Measurements from ENCODE around the gene CD80. TPM values are rescaled to one million over a fixed set of nuclear protein-coding genes. Genes with fewer than 3 reads are reported as not detected.
A peak's percentile ranks its signal among the peaks of the same experiment; 100 is the strongest.

Gene CD80
- total and polyA plus RNA-seq, 9 donors, result 0.07 to 0.73 (median 0.26) TPM; not detected in 1

DNA sequence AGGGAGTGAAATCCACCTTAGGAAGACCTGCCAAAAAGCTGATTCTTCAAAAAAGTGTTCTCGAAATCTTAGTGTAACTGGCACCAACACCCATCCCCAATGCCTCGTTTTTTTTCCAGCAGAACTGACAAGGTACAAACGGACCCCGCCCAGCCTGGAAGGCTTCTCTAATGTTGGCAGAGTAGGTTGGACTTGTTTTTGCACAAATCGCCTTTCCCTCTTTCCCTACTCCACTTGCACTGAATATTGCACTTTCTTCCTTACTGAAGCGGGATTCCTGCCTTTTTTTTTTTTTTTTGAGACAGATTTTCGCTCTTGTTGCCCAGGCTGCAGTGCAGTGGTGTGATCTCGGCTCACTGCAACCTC is 61.6 kb downstream of the CD80 start:
- H3K4me1 ChIP-seq (ENCODE audit: insufficient read depth), result peaks cover 8% of the 10 kb centered on the region
- TF ChIP-seq POLR2A (IDR thresholded peaks at IDR 0.05) (no peak), EP300 (IDR thresholded peaks at IDR 0.05) (no peak)
- TF ChIP-seq, protein P1, sequence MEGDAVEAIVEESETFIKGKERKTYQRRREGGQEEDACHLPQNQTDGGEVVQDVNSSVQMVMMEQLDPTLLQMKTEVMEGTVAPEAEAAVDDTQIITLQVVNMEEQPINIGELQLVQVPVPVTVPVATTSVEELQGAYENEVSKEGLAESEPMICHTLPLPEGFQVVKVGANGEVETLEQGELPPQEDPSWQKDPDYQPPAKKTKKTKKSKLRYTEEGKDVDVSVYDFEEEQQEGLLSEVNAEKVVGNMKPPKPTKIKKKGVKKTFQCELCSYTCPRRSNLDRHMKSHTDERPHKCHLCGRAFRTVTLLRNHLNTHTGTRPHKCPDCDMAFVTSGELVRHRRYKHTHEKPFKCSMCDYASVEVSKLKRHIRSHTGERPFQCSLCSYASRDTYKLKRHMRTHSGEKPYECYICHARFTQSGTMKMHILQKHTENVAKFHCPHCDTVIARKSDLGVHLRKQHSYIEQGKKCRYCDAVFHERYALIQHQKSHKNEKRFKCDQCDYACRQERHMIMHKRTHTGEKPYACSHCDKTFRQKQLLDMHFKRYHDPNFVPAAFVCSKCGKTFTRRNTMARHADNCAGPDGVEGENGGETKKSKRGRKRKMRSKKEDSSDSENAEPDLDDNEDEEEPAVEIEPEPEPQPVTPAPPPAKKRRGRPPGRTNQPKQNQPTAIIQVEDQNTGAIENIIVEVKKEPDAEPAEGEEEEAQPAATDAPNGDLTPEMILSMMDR (IDR thresholded peaks at IDR 0.05), result no peak
- no peaks in the 10 kb centered on the region for H3K36me3 ChIP-seq
- H3K27me3 ChIP-seq, result no peaks in the 10 kb centered on the region
- peak in 3 of 5 donors; percentile 11 to 38 (median 33) for DNase-seq
- peak overlapping the region in 1 of 2 donors; percentile 81 for H3K27ac ChIP-seq
- no peaks in the 10 kb centered on the region for H3K9me3 ChIP-seq
- 3 to 5% (median 3%) methylated on average over 8 of the region's 8 CpGs for WGBS, 3 donors
- H3K4me3 ChIP-seq, result peak overlapping the region; percentile 73
- intact Hi-C loops (cut with DNase I), result loop anchor here in 3 of 4 donors (5.0 to 10.0 kb wide), 2 partner anchors 36 to 177 kb away; partner anchors contain the start of genes COX17 (in 3 of the 3) and TMEM39A (in 1 of the 3)

DNA sequence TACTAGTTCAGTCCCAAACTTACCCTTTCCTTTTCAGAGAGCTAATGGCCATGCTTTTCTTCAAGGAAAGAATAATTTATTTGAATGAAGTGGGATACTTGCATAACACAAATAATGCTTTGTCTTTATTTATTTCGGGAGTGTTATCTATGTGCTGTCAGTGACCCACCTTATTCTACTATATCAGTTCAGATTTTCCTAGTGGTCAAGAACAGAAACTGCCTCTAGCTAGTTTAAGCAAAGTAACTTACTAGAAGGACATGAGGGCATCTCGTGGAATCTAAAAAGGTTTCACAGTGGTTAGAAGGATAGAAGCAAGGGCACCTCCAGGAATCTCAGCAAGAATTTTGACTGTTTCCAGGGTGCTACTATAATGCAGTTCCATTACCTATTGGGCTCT is 64.8 kb downstream of the CD80 start:
- 80 to 87% (median 86%) methylated on average over 2 of the region's 2 CpGs for WGBS, 3 donors
- no peaks in the 10 kb centered on the region for H3K27me3 ChIP-seq
- peaks cover 4% of the 10 kb centered on the region for H3K4me1 ChIP-seq (ENCODE audit: insufficient read depth)
- TF ChIP-seq EP300 (IDR thresholded peaks at IDR 0.05), result no peak
- TF ChIP-seq, protein P1 (IDR thresholded peaks at IDR 0.05), result no peak
- TF ChIP-seq POLR2A (IDR thresholded peaks at IDR 0.05), result no peak
- DNase-seq, result no peak
- no peaks in the 10 kb centered on the region for H3K36me3 ChIP-seq
- H3K27ac ChIP-seq, result no peak overlapping the region
- H3K9me3 ChIP-seq, result no peaks in the 10 kb centered on the region
- intact Hi-C loops (cut with DNase I), result loop anchor here in 3 of 4 donors (10.0 kb wide), 1 partner anchor 180 kb away; the partner anchor contains the start of gene COX17 (in 3 of the 3)
- H3K4me3 ChIP-seq, result no peak overlapping the region

DNA sequence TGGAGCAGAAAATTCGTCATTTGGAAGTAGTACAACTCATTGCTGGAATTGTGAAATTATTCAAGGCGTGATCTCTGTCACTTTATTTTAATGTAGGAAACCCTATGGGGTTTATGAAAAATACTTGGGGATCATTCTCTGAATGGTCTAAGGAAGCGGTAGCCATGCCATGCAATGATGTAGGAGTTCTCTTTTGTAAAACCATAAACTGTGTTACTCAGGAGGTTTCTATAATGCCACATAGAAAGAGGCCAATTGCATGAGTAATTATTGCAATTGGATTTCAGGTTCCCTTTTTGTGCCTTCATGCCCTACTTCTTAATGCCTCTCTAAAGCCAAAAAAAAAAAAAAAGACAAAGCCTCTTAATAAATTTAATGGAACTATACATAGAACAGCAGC is 66.6 kb downstream of the CD80 start:
- no peak for DNase-seq
- intact Hi-C loops (cut with DNase I), result loop anchor here in 3 of 4 donors (10.0 kb wide), 1 partner anchor 182 kb away; the partner anchor contains the start of gene COX17 (in 3 of the 3)
- Histone ChIP-seq H3K27ac (no peak overlapping the region), H3K27me3 (no peaks in the 10 kb centered on the region), H3K4me1 (ENCODE audit: insufficient read depth) (no peaks in the 10 kb centered on the region), H3K36me3 (no peaks in the 10 kb centered on the region), H3K9me3 (no peaks in the 10 kb centered on the region), H3K4me3 (no peak overlapping the region)
- WGBS, 3 donors, result 92 to 96% (median 92%) methylated on average over 3 of the region's 3 CpGs
- TF ChIP-seq POLR2A (IDR thresholded peaks at IDR 0.05) (no peak), EP300 (IDR thresholded peaks at IDR 0.05) (no peak)
- TF ChIP-seq, protein P1 (IDR thresholded peaks at IDR 0.05), result no peak

DNA sequence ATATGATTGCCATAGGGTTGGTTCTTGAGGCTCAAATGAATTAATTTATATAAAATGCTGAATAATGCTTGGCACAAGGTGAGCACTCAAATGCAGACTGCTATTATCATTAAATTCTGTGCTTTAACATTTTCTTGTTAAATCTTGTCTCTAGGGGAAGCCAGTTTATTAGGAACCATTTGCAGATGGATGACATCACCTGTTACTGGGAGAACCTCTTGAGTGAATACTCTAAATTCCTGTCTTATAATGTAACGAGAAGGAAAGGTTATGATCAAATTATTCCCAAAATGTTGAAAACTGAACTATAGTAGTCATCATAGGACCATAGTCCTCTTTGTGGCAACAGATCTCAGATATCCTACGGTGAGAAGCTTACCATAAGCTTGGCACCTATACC is 67.3 kb downstream of the CD80 start:
- H3K4me3 ChIP-seq, result no peak overlapping the region
- TF ChIP-seq EP300 (IDR thresholded peaks at IDR 0.05) (no peak), POLR2A (IDR thresholded peaks at IDR 0.05) (no peak)
- TF ChIP-seq, protein P1 (IDR thresholded peaks at IDR 0.05), result no peak
- DNase-seq, result no peak
- H3K27ac ChIP-seq, result no peak overlapping the region
- H3K4me1 ChIP-seq (ENCODE audit: insufficient read depth), result no peaks in the 10 kb centered on the region
- intact Hi-C loops (cut with DNase I), result loop anchor here in 3 of 4 donors (10.0 kb wide), 1 partner anchor 183 kb away; the partner anchor contains the start of gene COX17 (in 3 of the 3)
- no peaks in the 10 kb centered on the region for H3K27me3 ChIP-seq
- 87 to 93% (median 91%) methylated on average over 2 of the region's 2 CpGs for WGBS, 3 donors
- H3K9me3 ChIP-seq, result no peaks in the 10 kb centered on the region
- no peaks in the 10 kb centered on the region for H3K36me3 ChIP-seq

All from ovary (tissue), 9 donors.